ENCODE data around the gene TMC6.

- TF ChIP-seq CTCF (IDR thresholded peaks at IDR 0.05), result no peak
- no peak for TF ChIP-seq POLR2A (IDR thresholded peaks at IDR 0.05)
- no peak for TF ChIP-seq EP300 (IDR thresholded peaks at IDR 0.05)
Observed at GRCh38 chr17:78064708-78065107, 63.8 kb downstream of the TMC6 start.

Data from sigmoid colon (tissue), 4 donors.